Measurements from ENCODE around the gene VPREB1.

Gene VPREB1

GRCh38 chr22:22228421-22228820 lies 16.2 kb upstream of the VPREB1 start:
- TF ChIP-seq, protein P1, sequence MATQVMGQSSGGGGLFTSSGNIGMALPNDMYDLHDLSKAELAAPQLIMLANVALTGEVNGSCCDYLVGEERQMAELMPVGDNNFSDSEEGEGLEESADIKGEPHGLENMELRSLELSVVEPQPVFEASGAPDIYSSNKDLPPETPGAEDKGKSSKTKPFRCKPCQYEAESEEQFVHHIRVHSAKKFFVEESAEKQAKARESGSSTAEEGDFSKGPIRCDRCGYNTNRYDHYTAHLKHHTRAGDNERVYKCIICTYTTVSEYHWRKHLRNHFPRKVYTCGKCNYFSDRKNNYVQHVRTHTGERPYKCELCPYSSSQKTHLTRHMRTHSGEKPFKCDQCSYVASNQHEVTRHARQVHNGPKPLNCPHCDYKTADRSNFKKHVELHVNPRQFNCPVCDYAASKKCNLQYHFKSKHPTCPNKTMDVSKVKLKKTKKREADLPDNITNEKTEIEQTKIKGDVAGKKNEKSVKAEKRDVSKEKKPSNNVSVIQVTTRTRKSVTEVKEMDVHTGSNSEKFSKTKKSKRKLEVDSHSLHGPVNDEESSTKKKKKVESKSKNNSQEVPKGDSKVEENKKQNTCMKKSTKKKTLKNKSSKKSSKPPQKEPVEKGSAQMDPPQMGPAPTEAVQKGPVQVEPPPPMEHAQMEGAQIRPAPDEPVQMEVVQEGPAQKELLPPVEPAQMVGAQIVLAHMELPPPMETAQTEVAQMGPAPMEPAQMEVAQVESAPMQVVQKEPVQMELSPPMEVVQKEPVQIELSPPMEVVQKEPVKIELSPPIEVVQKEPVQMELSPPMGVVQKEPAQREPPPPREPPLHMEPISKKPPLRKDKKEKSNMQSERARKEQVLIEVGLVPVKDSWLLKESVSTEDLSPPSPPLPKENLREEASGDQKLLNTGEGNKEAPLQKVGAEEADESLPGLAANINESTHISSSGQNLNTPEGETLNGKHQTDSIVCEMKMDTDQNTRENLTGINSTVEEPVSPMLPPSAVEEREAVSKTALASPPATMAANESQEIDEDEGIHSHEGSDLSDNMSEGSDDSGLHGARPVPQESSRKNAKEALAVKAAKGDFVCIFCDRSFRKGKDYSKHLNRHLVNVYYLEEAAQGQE (IDR thresholded peaks at IDR 0.05; ENCODE audit: low read depth): no peak
- TF ChIP-seq TCF12 (IDR thresholded peaks at IDR 0.05; ENCODE audit: low read depth): no peak
- TF ChIP-seq TAF1 (IDR thresholded peaks at IDR 0.05; ENCODE audit: low read depth): no peak
- TF ChIP-seq, protein P2, sequence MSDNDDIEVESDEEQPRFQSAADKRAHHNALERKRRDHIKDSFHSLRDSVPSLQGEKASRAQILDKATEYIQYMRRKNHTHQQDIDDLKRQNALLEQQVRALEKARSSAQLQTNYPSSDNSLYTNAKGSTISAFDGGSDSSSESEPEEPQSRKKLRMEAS (IDR thresholded peaks at IDR 0.05): no peak
- TF ChIP-seq CEBPB (IDR thresholded peaks at IDR 0.05): no peak
- TF ChIP-seq EP300 (IDR thresholded peaks at IDR 0.05; ENCODE audit: borderline replicate concordance): no peak
- TF ChIP-seq YY1 (IDR thresholded peaks at IDR 0.05; ENCODE audit: low read depth): no peak
- TF ChIP-seq FOXM1 (IDR thresholded peaks at IDR 0.05; ENCODE audit: borderline replicate concordance, low read depth): no peak
- TF ChIP-seq TEAD4 (IDR thresholded peaks at IDR 0.05): no peak

DNA sequence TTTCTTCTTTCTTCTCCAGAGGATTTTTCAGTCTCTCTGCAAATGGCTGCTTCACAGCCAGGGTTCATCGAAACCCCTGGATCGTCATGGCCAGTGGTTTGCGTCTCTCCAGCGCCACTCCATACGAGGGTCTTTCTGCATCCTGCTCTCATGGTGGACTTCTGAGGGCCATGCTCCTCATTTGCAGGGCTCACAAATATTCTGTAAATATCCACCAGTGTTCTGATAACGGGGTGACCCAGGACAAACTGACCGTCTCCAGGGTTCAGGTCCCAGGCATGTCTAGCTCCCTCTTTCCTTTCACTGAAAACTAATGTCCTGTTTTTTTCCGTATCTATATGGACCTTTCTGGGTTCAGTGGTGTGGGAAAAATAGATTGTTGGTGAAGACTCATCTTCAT lies 15.7 kb upstream of the VPREB1 start:
- TF ChIP-seq CREB1 (IDR thresholded peaks at IDR 0.05; ENCODE audit: low read depth) (no peak), NFIC (IDR thresholded peaks at IDR 0.05) (no peak), YY1 (IDR thresholded peaks at IDR 0.05; ENCODE audit: low read depth) (no peak), FOXM1 (IDR thresholded peaks at IDR 0.05; ENCODE audit: borderline replicate concordance, low read depth) (no peak), TAF1 (IDR thresholded peaks at IDR 0.05; ENCODE audit: low read depth) (no peak), TEAD4 (IDR thresholded peaks at IDR 0.05) (no peak), ZBTB7A (IDR thresholded peaks at IDR 0.05; ENCODE audit: low read depth) (no peak), EGR1 (IDR thresholded peaks at IDR 0.05) (no peak), TCF12 (IDR thresholded peaks at IDR 0.05; ENCODE audit: low read depth) (no peak)
- TF ChIP-seq, protein P1 (IDR thresholded peaks at IDR 0.05; ENCODE audit: low read depth): no peak

- TF ChIP-seq TAF1 (IDR thresholded peaks at IDR 0.05; ENCODE audit: low read depth) (no peak), NFIC (IDR thresholded peaks at IDR 0.05) (no peak), CREB1 (IDR thresholded peaks at IDR 0.05; ENCODE audit: low read depth) (no peak), RAD21 (IDR thresholded peaks at IDR 0.05; ENCODE audit: low read depth) (no peak), EP300 (IDR thresholded peaks at IDR 0.05; ENCODE audit: borderline replicate concordance) (no peak), FOXM1 (IDR thresholded peaks at IDR 0.05; ENCODE audit: borderline replicate concordance, low read depth) (no peak), CEBPB (IDR thresholded peaks at IDR 0.05) (no peak), ZBTB7A (IDR thresholded peaks at IDR 0.05; ENCODE audit: low read depth) (no peak), TCF12 (IDR thresholded peaks at IDR 0.05; ENCODE audit: low read depth) (no peak), TEAD4 (IDR thresholded peaks at IDR 0.05) (no peak), EGR1 (IDR thresholded peaks at IDR 0.05) (no peak)
- TF ChIP-seq, protein P3, sequence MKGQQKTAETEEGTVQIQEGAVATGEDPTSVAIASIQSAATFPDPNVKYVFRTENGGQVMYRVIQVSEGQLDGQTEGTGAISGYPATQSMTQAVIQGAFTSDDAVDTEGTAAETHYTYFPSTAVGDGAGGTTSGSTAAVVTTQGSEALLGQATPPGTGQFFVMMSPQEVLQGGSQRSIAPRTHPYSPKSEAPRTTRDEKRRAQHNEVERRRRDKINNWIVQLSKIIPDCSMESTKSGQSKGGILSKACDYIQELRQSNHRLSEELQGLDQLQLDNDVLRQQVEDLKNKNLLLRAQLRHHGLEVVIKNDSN (IDR thresholded peaks at IDR 0.05): no peak
- TF ChIP-seq, protein P1 (IDR thresholded peaks at IDR 0.05; ENCODE audit: low read depth): no peak
Observed at GRCh38 chr22:22229683-22230420, 14.7 kb upstream of the VPREB1 start.

- TF ChIP-seq TAF1 (IDR thresholded peaks at IDR 0.05; ENCODE audit: low read depth): no peak
Observed at GRCh38 chr22:22230438-22230837, 14.1 kb upstream of the VPREB1 start.

DNA sequence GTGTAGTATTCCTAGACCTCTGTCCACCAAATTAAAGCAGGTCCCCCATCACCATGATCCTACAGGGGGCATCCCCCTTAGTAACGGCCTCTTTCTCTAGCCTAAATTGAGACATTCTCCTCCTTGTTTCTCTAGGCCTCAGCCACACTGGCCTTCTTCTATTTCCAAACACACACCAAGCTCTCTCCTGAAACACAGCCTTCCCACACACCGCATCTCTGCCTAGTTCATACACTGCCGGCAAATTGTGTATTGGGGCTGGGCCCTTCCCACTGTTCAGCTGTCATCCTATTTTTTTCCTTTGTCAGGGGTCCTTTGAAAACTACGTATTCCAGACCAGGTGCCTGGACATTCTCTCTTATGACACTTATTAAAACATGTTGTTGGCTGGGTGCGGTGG lies 11.5 kb upstream of the VPREB1 start:
- TF ChIP-seq TEAD4 (IDR thresholded peaks at IDR 0.05) (no peak), ZBTB7A (IDR thresholded peaks at IDR 0.05; ENCODE audit: low read depth) (no peak), TAF1 (IDR thresholded peaks at IDR 0.05; ENCODE audit: low read depth) (no peak), NFIC (IDR thresholded peaks at IDR 0.05) (no peak), CEBPB (IDR thresholded peaks at IDR 0.05) (no peak), EP300 (IDR thresholded peaks at IDR 0.05; ENCODE audit: borderline replicate concordance) (no peak), YY1 (IDR thresholded peaks at IDR 0.05; ENCODE audit: low read depth) (no peak), RAD21 (IDR thresholded peaks at IDR 0.05; ENCODE audit: low read depth) (no peak), FOXM1 (IDR thresholded peaks at IDR 0.05; ENCODE audit: borderline replicate concordance, low read depth) (no peak), EGR1 (IDR thresholded peaks at IDR 0.05) (no peak), CREB1 (IDR thresholded peaks at IDR 0.05; ENCODE audit: low read depth) (no peak), TCF12 (IDR thresholded peaks at IDR 0.05; ENCODE audit: low read depth) (no peak)
- TF ChIP-seq, protein P2 (IDR thresholded peaks at IDR 0.05): no peak
- TF ChIP-seq, protein P3 (IDR thresholded peaks at IDR 0.05): no peak
- TF ChIP-seq, protein P1 (IDR thresholded peaks at IDR 0.05; ENCODE audit: low read depth): no peak
